ENCODE results near the gene MTR. TPM values are rescaled to one million over a fixed set of nuclear protein-coding genes. Genes with fewer than 3 reads are reported as not detected.

The MTR gene
- total and polyA plus RNA-seq, 7 donors = 6.8 to 66.2 (median 51.3) TPM

GRCh38 chr1:236930503-236930902, 135.4 kb downstream of the MTR start:
- ATAC-seq = no peak
- no peak for DNase-seq
- H3K4me3 ChIP-seq = no peak overlapping the region
- no peaks in the 10 kb centered on the region for H3K36me3 ChIP-seq (ENCODE audit: insufficient read depth in 1 of 2, low read depth in 1 of 2)
- TF ChIP-seq, protein P1, sequence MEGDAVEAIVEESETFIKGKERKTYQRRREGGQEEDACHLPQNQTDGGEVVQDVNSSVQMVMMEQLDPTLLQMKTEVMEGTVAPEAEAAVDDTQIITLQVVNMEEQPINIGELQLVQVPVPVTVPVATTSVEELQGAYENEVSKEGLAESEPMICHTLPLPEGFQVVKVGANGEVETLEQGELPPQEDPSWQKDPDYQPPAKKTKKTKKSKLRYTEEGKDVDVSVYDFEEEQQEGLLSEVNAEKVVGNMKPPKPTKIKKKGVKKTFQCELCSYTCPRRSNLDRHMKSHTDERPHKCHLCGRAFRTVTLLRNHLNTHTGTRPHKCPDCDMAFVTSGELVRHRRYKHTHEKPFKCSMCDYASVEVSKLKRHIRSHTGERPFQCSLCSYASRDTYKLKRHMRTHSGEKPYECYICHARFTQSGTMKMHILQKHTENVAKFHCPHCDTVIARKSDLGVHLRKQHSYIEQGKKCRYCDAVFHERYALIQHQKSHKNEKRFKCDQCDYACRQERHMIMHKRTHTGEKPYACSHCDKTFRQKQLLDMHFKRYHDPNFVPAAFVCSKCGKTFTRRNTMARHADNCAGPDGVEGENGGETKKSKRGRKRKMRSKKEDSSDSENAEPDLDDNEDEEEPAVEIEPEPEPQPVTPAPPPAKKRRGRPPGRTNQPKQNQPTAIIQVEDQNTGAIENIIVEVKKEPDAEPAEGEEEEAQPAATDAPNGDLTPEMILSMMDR (IDR thresholded peaks at IDR 0.05) = no peak
- no peaks in the 10 kb centered on the region for H3K9me3 ChIP-seq
- WGBS, 3 donors = 90 to 93% (median 92%) methylated on average over 4 of the region's 4 CpGs
- peaks cover 0 to 1% (median 0%) of the 10 kb centered on the region in 3 donors for H3K27me3 ChIP-seq (ENCODE audit: insufficient read depth in 3 of 3, low read length in 2 of 3)
- intact Hi-C loops (cut with DNase I) = no loop called here
- H3K4me1 ChIP-seq = no peaks in the 10 kb centered on the region
- H3K27ac ChIP-seq = no peak overlapping the region

GRCh38 chr1:236938760-236939159, 143.7 kb downstream of the MTR start:
- Histone ChIP-seq H3K36me3 (ENCODE audit: insufficient read depth in 1 of 2, low read depth in 1 of 2) (no peaks in the 10 kb centered on the region), H3K27ac (no peak overlapping the region), H3K9me3 (peaks cover 6% of the 10 kb centered on the region), H3K4me3 (no peak overlapping the region), H3K4me1 (no peaks in the 10 kb centered on the region), H3K27me3 (ENCODE audit: insufficient read depth in 3 of 3, low read length in 2 of 3) (no peaks in the 10 kb centered on the region)
- TF ChIP-seq, protein P1 (IDR thresholded peaks at IDR 0.05) = no peak
- DNase-seq = no peak
- intact Hi-C loops (cut with DNase I) = no loop called here
- ATAC-seq = no peak
- 59 to 64% (median 62%) methylated on average over 5 of the region's 5 CpGs for WGBS, 3 donors

DNA sequence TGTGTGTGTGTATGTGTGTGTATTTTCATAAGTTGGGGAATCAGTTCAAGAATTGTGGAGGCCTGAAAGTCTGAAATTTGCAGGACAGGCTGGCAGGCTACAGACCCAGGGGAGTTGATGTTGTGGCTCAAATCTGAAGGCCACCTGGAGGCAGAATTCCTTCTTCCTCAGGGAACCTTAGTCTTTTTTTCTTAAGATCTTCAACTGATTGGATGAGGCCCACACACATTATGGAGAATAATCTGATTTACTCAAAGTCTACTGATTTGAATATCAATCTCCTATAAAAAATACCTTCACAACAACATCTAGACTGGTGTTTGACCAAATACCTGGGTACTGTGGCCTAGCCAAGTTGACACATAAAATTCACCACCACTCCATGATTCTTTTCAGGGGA, 147.3 kb downstream of the MTR start:
- DNase-seq (no peak), ATAC-seq (no peak)
- TF ChIP-seq, protein P1 (IDR thresholded peaks at IDR 0.05) = no peak
- Histone ChIP-seq H3K27me3 (ENCODE audit: insufficient read depth in 3 of 3, low read length in 2 of 3) (no peaks in the 10 kb centered on the region), H3K4me1 (no peaks in the 10 kb centered on the region), H3K36me3 (ENCODE audit: insufficient read depth in 1 of 2, low read depth in 1 of 2) (no peaks in the 10 kb centered on the region), H3K9me3 (peaks cover 6% of the 10 kb centered on the region), H3K27ac (no peak overlapping the region), H3K4me3 (no peak overlapping the region)
- intact Hi-C loops (cut with DNase I) = no loop called here

DNA sequence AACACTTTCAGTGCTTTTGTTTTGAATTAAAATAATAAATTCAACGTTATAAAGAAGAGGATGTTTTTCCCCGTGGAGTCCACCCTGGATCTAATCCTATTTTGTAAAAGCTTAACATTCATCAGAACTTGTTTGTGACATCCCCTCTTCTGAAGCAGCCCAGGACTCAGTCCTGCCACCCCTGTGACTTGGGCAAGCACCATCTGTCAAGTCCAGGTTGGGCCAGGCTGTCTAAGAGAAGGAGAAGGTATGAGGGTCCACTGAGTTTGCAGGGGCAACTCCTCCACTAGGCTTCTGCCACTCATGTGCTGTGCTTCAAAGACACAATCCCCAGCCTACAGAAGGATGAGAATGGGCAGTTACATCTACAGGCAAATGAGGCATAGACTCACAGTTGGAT, 149.5 kb downstream of the MTR start:
- TF ChIP-seq, protein P1 (IDR thresholded peaks at IDR 0.05) = no peak
- Histone ChIP-seq H3K4me3 (no peak overlapping the region), H3K36me3 (ENCODE audit: insufficient read depth in 1 of 2, low read depth in 1 of 2) (no peaks in the 10 kb centered on the region), H3K27ac (no peak overlapping the region), H3K4me1 (no peaks in the 10 kb centered on the region), H3K9me3 (peaks cover 6% of the 10 kb centered on the region), H3K27me3 (ENCODE audit: insufficient read depth in 3 of 3, low read length in 2 of 3) (no peaks in the 10 kb centered on the region)
- ATAC-seq = no peak
- intact Hi-C loops (cut with DNase I) = no loop called here
- 53 to 72% (median 55%) methylated on average over 2 of the region's 2 CpGs for WGBS, 3 donors
- no peak for DNase-seq

GRCh38 chr1:236945002-236945401, 149.9 kb downstream of the MTR start:
- H3K27me3 ChIP-seq (ENCODE audit: insufficient read depth in 3 of 3, low read length in 2 of 3) = no peaks in the 10 kb centered on the region

More at GRCh38 chr1:236945002-236945401, 149.9 kb downstream of the MTR start:
- H3K4me3 ChIP-seq = no peak overlapping the region
- H3K36me3 ChIP-seq (ENCODE audit: insufficient read depth in 1 of 2, low read depth in 1 of 2) = no peaks in the 10 kb centered on the region
- no peaks in the 10 kb centered on the region for H3K4me1 ChIP-seq
- intact Hi-C loops (cut with DNase I) = no loop called here
- 92 to 97% (median 94%) methylated on average over 3 of the region's 3 CpGs for WGBS, 3 donors
- ATAC-seq = no peak
- no peak for DNase-seq
- H3K9me3 ChIP-seq = peaks cover 5% of the 10 kb centered on the region
- TF ChIP-seq, protein P1 (IDR thresholded peaks at IDR 0.05) = no peak
- H3K27ac ChIP-seq = no peak overlapping the region
